Motor neuron (in vitro differentiated cells): ENCODE results near the gene TUBGCP3. TPM values are rescaled to one million over a fixed set of nuclear protein-coding genes. Genes with fewer than 3 reads are reported as not detected.

Experiments
- ATAC-seq, 8 experiments: fragments of 200-7000 bp; cut with Tn5 transposase; replicated peaks in 6 of 8; 2 replicates each; pipeline ENCODE4 v1.8.0; 2021; ENCODE audit warnings: mild to moderate bottlenecking in 8 of 8, moderate library complexity in 8 of 8
- H3K27ac ChIP-seq, 2 donors: fragments of 250-450 bp; sonication (Bioruptor Pico); 2 replicates each; pipeline ENCODE4 v1.9.0; 2021; ENCODE audit warnings: antibody characterized with exemption in 2 of 2, mild to moderate bottlenecking in 2 of 2, moderate library complexity in 1 of 2
- H3K4me1 ChIP-seq, 2 donors: fragments of 250-450 bp; sonication (Bioruptor Pico); replicated peaks in 1 of 2; 2 replicates each; pipeline ENCODE4 v1.6.1; 2021; ENCODE audit warnings: antibody characterized with exemption in 2 of 2, mild to moderate bottlenecking in 2 of 2, moderate library complexity in 1 of 2
- H3K4me3 ChIP-seq, 5 donors: fragments of 250-450 bp; sonication (Bioruptor Pico); 2 replicates each; pipeline ENCODE4 v1.9.0; 2021; ENCODE audit warnings: antibody characterized with exemption in 5 of 5, mild to moderate bottlenecking in 5 of 5, moderate library complexity in 4 of 5
- WGBS, 10 experiments: fragments of 450-650 bp; shearing (Covaris generic); methylation state at CpG; one replicate each; pipeline ENCODE4 v1.0.0; 2022; 5-methylcytosine and 5-hydroxymethylcytosine counted together
- in situ Hi-C, 9 experiments: fragments of 400-800 bp; cut with MboI; loops; one replicate each; pipeline ENCODE4 v1.15.0; 2021; ENCODE audit warnings: low sequenced_read_pairs in 9 of 9, low pct_unique_long_range_greater_than_20kb in 2 of 9; ENCODE audit not compliant: unreplicated experiment in 9 of 9
- total RNA-seq, 8 experiments: library from RNA; unstranded; fragments of 300-600 nt; gene quantifications; 2 replicates each; pipeline versions ENCODE4 v1.2.3 to v1.2.4, GENCODE V29; 2022

Gene TUBGCP3
- total RNA-seq, 8 experiments from 2014 or later = 11.9 to 39.9 (median 18.1) TPM

GRCh38 chr13:112530861-112531260 lies 57.1 kb downstream of the TUBGCP3 start:
- 10 to 100% (median 79%) methylated on average over 1 to 2 of the region's 2 CpGs; no CpG with 5 or more reads in 1 of the 10 experiments for WGBS, 10 experiments
- Histone ChIP-seq H3K4me3 (no peak overlapping the region), H3K27ac (no peak overlapping the region), H3K4me1 (no peaks in the 10 kb centered on the region)
- no peak for ATAC-seq
- in situ Hi-C loops = no loop called here

GRCh38 chr13:112529216-112529615 lies 58.7 kb downstream of the TUBGCP3 start:
- Histone ChIP-seq H3K4me1 (no peaks in the 10 kb centered on the region), H3K27ac (no peak overlapping the region), H3K4me3 (no peak overlapping the region)
- 88 to 100% (median 97%) methylated on average over 1 to 8 of the region's 8 CpGs; no CpG with 5 or more reads in 1 of the 10 experiments for WGBS, 10 experiments
- ATAC-seq = no peak
- in situ Hi-C loops = no loop called here

DNA sequence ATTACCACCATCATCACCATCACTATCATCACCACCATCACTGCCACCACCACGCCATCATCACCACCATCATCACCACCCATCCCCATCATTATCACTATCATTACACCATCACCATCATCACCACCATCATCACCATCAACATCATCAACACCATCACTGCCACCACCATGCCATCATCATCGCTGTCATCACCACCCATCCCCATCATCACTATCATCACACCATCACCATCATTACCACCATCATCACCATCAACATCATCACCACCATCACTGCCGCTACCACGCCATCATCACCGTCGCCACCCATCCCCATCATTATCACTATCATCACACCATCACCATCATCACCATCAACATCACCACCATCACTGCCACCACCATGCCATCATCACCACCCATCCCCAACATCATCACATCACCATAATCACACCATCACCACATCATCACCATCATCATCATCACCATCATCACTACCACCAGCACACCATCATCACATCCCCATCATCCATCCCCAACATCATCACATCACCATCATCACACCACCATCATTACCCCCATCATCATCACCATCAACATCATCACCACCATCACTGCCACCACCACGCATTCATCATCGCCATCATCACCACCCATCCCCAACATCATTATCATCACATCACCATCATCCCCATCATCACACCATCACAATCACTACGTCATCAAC lies 61.7 kb downstream of the TUBGCP3 start:
- WGBS, 10 experiments = 96 to 100% (median 100%) methylated on average over 1 to 9 of the region's 9 CpGs
- no peaks in the 10 kb centered on the region for H3K4me1 ChIP-seq
- ATAC-seq = no peak
- no peak overlapping the region for H3K4me3 ChIP-seq
- in situ Hi-C loops = no loop called here
- no peak overlapping the region for H3K27ac ChIP-seq

- H3K4me3 ChIP-seq = no peak overlapping the region
- no peak overlapping the region for H3K27ac ChIP-seq
- no peaks in the 10 kb centered on the region for H3K4me1 ChIP-seq
- WGBS, 10 experiments = 83 to 100% (median 93%) methylated on average over 1 to 6 of the region's 7 CpGs; no CpG with 5 or more reads in 1 of the 10 experiments
- in situ Hi-C loops = no loop called here
- no peak for ATAC-seq
Measured at GRCh38 chr13:112525356-112525945, 62.5 kb downstream of the TUBGCP3 start.

GRCh38 chr13:112522578-112522977 lies 65.4 kb downstream of the TUBGCP3 start:
- H3K4me1 ChIP-seq = no peaks in the 10 kb centered on the region
- 6 to 100% (median 49%) methylated on average over 1 to 3 of the region's 5 CpGs; no CpG with 5 or more reads in 4 of the 10 experiments for WGBS, 10 experiments
- in situ Hi-C loops = no loop called here
- ATAC-seq = peak in 3 of 8 experiments; percentile 97
- no peak overlapping the region for H3K27ac ChIP-seq
- H3K4me3 ChIP-seq = no peak overlapping the region

DNA sequence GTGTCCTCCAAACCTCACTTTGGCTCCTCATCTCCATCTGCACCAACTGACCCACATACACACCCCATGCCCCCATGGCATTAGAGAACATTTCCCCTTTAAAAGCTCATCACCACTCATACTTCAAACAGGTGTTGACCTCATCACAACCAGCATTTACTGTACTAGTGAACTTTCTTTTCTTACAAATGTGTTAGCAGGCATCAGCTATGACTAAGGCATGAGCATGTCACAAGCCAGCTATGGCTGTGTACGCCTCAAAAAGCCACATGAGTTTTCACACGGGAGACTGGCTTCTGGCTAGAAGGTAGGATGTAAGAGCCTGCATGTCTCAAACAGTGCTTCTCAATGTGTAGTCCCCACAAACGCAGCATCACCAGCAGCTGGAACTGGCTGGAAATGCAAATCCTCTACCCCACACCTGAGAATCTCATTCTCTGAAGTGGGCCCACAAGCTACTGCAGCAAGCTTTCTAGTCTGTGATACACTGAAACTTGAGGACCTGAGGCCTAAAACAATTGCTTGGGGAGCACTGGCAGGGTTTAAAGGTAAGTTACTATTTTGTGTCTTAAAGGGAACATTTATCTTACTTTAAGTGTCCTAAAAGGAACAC lies 66.8 kb downstream of the TUBGCP3 start:
- no peak for ATAC-seq
- Histone ChIP-seq H3K4me1 (no peaks in the 10 kb centered on the region), H3K27ac (no peak overlapping the region), H3K4me3 (no peak overlapping the region)
- WGBS, 10 experiments = 84 to 100% (median 97%) methylated on average over 1 to 3 of the region's 3 CpGs; no CpG with 5 or more reads in 4 of the 10 experiments
- in situ Hi-C loops = no loop called here

DNA sequence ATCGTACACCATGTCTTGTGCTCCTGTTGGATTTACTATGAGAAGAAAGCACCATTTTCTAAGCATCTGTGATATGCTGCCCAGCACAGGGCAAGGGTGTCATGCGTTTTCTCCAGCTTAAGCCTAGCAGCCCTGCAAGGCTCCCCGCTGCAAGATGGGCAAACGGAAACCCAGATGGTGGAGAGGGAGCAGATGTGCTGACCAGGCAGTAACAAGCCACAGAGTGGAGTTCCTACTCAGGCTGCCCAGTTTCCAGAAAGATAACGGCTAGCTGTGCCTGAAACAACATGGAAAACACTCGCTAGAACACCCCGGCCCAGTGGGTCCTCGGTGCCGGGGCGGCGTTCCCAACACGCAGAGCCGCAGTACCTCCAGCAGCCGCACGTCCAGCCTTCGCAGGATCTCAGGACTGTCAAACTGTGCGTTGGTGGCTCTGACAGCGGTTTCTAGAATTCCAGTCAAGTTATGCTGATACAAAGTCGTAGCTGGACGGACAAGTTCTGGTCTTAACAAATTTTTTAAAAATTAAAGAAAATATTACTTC lies 68.4 kb downstream of the TUBGCP3 start:
- in situ Hi-C loops = no loop called here
- ATAC-seq = no peak
- no peak overlapping the region for H3K27ac ChIP-seq
- 83 to 100% (median 100%) methylated on average over 1 to 20 of the region's 20 CpGs; no CpG with 5 or more reads in 1 of the 10 experiments for WGBS, 10 experiments
- H3K4me1 ChIP-seq = no peaks in the 10 kb centered on the region
- H3K4me3 ChIP-seq = no peak overlapping the region

DNA sequence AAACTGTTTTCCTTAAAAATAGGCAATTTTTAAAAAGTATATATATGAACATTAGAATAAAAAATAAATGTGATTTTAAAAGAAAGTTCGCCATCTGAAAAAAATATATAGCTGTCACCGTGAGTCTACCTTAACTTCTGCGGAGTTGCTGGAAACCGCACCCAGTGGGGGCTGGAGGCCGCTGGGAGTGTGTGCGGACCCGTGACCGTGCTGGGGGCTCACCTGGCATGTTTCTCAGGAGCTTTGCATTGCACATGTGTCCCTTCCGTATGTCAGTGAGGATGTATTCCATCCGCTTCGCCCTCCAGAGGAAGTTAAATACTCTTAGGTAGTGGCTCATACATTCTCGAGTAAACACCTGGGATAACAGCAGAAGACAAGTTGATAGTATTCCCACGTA lies 71.7 kb downstream of the TUBGCP3 start:
- ATAC-seq = no peak
- Histone ChIP-seq H3K4me3 (no peak overlapping the region), H3K27ac (no peak overlapping the region), H3K4me1 (no peaks in the 10 kb centered on the region)
- 88 to 100% (median 95%) methylated on average over 1 to 13 of the region's 13 CpGs; no CpG with 5 or more reads in 2 of the 10 experiments for WGBS, 10 experiments
- in situ Hi-C loops = no loop called here

DNA sequence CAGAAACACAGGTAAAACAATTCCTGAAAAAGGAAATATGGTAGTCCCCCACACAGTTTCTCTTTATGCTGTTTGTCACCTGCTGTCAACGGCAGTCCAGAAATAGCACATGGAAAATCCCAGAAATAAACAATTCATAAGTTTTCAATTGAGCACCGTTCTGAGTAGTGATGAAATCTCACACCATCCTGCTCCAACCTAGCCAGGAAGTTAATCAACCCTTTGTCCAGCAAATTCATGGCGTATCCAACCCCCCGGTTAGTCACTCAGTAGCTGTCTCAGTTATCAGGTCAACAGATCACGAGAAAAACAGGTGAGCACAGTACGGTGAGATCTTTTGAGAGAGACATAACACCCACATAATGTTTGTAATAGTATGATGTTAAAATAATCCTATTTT lies 74.2 kb downstream of the TUBGCP3 start:
- no peaks in the 10 kb centered on the region for H3K4me1 ChIP-seq
- H3K27ac ChIP-seq = no peak overlapping the region
- WGBS, 10 experiments = 73 to 100% (median 94%) methylated on average over 1 to 5 of the region's 6 CpGs; no CpG with 5 or more reads in 1 of the 10 experiments
- H3K4me3 ChIP-seq = no peak overlapping the region
- no peak for ATAC-seq
- in situ Hi-C loops = no loop called here

- in situ Hi-C loops = no loop called here
- Histone ChIP-seq H3K4me1 (no peaks in the 10 kb centered on the region), H3K4me3 (no peak overlapping the region), H3K27ac (no peak overlapping the region)
- 43 to 100% (median 91%) methylated on average over 1 to 8 of the region's 10 CpGs for WGBS, 10 experiments
- peak in 1 of 8 experiments; percentile 37 for ATAC-seq
Measured at GRCh38 chr13:112510987-112511685, 76.8 kb downstream of the TUBGCP3 start.

DNA sequence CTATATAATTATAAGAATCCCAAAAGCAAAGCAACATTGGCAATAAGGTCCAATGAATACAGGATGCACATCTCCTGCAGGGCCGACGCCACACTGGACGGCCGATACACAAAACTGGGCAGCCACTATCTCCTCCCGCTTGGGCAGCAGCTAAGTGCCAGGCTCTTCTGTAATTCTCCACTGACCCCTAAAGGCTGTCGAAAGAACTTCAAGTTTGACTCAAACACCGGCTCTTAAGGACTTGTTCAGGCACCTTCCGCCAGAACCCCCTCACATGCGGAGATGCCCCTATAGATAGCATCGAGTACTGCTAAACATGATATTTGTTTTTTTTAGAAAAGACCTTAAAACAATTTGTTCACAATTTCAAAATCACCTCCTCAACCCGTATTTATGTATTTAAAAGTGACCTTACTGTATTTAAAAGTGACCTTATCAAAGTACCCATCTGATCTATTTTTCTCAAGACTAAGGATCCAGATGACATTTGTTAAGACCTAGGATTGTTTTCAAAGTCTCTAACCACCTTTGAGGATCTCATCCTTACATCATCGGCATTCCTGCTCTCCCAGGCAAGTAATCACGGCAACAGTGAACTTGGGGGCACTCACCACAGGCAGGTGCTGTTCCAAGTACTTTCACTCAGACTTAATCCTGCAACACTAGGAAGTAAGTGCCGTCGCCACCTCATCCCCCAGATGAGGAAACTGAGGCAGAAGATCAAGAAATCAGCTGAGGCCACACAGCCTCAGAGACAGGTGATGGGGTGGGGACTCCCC lies 77.8 kb downstream of the TUBGCP3 start:
- Histone ChIP-seq H3K27ac (no peak overlapping the region), H3K4me3 (no peak overlapping the region), H3K4me1 (no peaks in the 10 kb centered on the region)
- peak; percentile 58 to 96 (median 86) for ATAC-seq
- in situ Hi-C loops = no loop called here
- 57 to 100% (median 79%) methylated on average over 3 to 15 of the region's 15 CpGs; no CpG with 5 or more reads in 1 of the 10 experiments for WGBS, 10 experiments

DNA sequence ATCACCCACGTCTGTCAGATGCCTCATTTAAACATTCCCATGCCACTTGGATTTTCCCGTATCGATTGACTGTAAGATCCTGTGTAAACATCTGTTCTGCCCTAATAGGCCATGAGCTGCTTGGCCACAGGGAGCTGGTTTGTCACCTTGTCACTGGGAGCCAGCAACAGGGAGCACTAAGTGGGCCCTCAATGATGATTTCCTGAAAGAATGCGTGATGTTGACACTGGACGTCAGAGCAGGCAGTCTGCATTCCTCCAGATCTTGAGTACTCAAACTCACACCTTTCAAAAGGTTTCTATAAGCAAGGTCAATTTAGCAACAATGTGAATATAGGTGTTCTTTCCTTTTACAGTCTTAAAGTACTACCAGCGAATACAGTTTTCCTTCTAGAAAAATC lies 78.8 kb downstream of the TUBGCP3 start:
- ATAC-seq = no peak
- no peaks in the 10 kb centered on the region for H3K4me1 ChIP-seq
- H3K4me3 ChIP-seq = no peak overlapping the region
- no peak overlapping the region for H3K27ac ChIP-seq
- WGBS, 10 experiments = 70 to 100% (median 93%) methylated on average over 1 to 3 of the region's 6 CpGs; no CpG with 5 or more reads in 2 of the 10 experiments
- in situ Hi-C loops = no loop called here
